NOMO-1 treated with DMSO at 0.1 percent for 48 hours (cell line): ENCODE measurements around the gene CRACR2A.

ENCODE experiments used
- DNase-seq: peaks from one replicate; lab custom pipeline; 2025; ENCODE audit not compliant: unreplicated experiment; lab: John Stamatoyannopoulos, UW

The CRACR2A gene

DNA sequence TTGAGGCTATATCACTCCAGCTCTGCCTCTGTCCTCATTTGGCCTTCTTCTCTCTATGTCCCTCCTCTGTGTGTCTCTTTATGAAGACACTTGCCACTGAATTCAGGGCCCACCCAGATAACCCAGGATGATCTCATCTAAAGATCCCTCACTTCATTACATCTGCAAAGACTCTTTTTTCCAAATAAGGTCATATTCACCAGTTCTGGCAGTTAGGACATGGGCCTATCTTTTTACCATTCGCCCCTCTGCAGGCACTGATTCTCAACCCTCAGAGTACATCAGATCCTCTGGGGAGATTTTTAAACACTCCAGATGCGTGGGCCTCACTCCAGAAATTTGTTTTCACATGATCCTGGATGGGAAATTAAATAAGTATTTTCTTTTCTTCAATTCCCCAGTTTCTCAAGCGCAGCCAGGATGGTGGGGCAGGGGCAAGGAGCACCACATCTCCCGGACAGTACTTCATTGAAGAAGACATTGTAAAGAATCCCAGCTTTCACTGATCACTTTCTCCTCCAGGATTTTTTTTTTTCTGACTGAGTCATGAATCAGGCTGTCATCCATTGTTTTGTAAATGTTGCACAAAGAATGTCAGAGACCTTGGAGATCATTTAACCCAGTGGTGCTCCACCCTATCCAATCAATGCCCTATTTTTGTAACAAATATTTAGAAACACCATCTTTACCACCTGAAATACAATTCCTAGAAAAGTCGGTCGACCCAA, 27.4 kb downstream of the CRACR2A start:
- no peak for DNase-seq

DNA sequence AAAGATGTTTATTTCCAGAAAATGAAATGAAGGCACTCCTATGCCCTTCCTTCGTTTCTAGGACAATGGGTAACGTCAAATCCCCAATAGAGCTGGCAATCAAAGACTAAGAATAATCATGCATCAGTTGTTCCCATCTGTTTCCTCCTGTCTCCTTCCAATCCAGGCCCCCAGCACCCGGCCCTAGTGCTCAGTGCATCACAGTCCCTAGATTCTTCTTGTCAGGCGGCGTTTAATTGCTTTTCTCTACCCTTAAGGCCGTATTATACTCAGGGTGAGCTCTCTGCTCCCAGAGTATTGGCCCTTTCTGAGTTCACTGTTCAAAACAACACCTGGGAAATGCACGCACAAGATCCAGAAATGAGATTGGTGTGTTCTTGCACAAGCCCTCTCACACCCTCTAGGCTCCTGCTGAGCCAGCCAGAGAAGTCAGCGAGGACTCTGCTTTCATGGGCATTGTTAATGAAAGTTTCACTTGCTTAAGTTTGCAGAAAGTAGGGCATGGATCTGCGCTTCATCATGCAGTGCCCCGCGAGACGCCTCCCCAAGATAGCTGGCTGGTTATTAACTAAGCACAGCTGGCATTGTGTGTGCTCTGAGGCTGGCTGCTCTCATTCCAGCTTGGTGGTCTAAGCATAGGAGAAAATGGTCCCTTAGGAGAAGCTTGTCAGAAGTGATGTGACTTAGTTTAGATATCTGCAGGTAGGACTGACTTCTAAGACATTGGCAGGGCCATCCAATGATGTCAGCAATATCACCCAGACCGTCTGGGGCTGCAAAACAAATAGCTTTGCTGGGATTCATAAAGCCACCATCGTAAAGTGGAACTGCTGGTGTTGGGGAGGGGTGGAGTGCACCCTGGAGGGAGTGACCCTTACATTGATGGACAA, 28.7 kb downstream of the CRACR2A start:
- no peak for DNase-seq

DNA sequence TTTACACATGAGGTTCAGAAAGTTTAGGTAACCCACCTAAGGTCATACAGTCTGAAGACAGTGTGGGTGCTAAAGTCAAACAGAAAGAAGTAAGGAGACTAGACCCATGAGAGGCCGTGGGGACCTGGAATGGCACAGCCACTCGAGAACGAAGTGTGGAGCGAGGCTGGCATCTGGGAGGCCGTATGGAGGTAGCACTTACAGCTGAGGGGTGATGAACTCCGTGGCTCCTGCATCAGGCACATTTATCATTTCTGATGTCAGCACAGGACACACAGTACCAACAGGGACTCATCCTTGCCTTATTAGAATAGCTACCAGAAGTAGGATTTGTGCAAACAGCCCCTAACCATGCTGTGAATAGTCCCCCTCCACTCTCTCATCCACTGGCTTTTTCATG, 30.5 kb downstream of the CRACR2A start:
- DNase-seq = no peak

DNA sequence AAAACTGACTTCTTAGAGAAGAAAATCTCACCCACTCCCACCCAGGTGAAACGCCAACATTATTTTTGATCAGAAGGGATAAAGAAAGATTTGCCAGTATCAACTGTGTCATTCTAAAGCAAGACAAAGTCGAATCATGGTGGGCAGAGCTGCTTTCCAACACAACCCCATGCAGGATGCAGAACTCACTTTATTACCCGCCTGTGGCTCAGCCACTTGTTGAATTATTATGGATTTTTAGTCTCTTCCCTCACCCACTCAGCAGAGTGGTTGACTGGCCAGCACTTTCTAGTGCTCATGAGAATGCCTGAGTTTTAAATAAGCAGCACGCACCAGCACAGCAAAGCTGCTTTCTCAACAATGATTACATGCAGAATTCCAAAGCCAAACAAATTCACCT, 32.1 kb downstream of the CRACR2A start:
- DNase-seq = no peak

DNA sequence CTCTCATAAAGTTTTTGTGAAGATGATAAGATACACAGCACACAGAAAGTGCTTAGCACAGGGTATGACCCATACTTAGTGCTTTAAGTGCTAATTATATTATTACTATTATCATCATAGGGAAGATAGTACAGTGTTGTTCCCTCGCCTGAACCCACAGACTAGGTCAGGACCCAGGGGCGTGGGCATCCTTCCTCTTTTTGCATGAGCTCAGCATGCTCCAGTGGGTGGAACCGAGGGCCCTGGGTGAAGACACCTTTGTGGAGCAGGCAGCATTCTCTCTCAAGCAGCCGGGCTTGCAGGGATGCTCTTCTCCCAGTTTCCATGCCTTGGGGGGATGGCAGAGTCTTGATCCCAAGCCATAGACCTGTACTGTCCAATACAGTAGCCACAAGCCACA, 34.8 kb downstream of the CRACR2A start:
- DNase-seq = peak; percentile 67

DNA sequence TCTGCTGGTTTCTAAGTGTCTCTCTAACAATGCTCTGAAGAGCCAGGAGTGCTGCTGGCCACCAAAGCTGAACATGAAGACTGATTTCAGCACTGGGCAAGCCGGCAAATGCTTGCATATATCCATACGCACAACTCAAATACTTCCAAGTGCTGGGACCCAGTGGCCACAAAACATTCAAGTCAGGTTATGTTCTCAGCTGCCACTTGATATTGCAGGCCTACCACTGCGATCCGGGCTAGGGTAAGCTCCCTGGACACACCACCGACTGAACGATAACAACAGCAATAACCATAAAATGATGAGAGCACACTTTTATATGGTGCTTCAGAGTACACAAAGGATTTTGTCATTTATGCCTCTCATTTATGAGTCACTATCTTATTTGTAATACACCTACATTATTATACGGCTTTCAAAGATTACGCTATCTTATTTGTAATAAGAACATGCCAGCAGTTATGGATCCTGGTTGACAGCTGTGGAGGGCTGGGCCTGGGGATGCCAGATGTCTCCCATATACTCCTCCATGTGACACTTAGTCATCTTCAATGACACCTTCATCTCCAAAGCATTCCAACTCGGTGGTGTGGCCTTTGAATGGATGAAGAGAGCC, 35.5 kb downstream of the CRACR2A start:
- DNase-seq = no peak

DNA sequence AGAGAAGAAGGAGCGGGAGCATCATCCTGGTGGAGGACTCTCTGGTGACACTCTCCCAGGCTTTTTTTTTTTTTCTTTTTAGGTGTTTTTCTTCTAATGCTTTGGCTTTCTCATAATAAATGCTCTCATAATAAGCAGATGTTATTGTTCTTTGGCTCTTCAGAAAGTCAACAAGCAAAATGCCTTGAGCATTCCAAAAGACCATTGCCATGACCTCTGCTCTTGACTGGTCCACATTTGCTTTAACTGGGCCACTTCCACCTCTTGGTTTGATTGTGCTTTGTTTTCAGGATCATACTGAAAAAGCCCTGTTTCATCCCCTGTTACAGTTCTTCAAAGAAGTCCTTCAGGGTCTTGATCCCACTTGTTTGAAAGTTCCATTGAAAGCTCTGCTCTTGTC, 36.9 kb downstream of the CRACR2A start:
- no peak for DNase-seq

DNA sequence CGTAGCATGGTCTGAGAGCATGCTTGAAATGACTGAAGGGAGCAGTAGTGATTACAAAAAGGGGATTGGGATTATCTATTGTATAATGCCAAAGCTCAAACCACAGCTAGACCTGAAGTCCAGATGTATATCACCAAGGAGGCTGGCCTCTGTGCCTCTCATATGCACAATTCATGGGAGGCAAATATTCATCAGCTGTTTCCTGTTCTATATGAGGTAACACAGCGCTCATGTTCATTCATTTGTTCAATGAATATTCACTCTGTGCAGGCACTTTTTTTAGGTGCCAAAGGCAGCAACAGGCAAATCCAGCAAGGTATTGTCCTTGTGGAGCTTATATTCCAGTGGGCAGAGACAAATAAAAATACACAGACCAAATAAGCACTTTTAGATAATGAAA, 39.0 kb downstream of the CRACR2A start:
- DNase-seq = no peak

DNA sequence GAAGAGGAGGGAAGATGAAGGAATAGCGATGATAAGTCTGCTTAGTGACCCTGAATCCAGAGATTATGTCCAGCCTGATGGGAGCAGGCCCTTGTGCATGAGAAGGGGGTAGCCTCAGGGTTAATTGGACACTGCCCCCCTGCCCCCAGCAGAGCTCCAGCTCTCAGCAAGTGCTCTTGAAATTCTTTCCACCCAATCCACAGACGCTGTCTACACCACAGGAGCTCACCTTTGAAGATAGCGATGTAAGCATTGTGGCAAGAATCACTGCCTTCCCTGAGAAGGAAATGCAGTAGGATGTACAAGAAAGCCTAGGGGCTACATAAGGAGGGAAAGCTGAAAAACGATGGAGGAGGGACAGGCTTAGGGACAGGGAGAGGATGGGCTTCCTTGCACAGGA, 39.4 kb downstream of the CRACR2A start:
- DNase-seq = no peak

DNA sequence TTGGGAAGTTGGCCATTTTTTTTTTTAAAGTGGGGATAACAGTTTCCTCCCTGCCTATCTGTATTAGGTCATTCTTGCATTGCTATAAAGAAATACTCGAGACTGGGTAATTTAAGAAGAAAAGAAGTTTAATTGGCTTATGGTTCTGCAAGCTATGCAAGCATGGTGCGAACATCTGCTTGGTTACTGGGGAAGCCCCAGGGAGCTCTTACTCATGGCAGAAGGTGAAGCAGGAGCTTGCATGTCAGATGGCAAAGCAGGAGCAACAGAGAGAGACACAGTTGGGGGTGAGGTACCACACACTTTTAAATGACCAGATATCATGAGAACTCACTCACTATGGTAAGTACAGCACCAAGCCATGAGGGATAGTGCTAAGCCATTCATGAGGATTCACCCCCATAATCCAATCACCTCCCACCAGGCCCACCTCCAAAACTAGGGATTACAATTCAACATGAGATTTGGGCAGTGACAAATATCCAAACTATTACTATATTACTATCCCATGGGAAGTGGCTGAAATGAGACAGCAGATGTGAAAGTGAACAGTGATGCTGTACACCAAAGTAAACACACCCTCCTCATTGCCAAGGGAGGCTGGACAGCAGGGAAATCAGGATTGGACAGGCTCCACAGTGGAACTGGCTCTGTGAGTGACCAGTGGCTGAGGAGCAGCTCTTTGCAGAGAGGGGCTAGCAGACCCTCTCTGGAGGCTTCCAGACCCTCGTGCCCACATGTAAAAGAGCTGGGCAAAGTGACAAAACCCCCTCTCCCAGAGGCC, 40.5 kb downstream of the CRACR2A start:
- no peak for DNase-seq

DNA sequence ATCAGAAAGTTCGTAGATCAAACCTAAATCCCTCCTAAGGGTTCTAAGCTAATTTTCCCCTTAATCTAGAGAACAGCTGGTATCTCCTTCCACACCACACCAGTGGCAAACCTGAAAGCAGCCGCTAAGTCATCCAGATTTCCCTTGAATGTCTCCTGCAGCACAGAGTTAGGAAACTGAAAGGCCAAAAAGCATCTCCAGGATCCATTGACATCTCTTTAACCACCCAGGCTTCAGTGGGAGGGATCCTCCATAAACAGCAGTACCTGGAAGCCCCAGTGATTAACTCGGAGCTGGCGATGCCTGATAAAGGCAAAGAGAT, 47.6 kb downstream of the CRACR2A start:
- no peak for DNase-seq

DNA sequence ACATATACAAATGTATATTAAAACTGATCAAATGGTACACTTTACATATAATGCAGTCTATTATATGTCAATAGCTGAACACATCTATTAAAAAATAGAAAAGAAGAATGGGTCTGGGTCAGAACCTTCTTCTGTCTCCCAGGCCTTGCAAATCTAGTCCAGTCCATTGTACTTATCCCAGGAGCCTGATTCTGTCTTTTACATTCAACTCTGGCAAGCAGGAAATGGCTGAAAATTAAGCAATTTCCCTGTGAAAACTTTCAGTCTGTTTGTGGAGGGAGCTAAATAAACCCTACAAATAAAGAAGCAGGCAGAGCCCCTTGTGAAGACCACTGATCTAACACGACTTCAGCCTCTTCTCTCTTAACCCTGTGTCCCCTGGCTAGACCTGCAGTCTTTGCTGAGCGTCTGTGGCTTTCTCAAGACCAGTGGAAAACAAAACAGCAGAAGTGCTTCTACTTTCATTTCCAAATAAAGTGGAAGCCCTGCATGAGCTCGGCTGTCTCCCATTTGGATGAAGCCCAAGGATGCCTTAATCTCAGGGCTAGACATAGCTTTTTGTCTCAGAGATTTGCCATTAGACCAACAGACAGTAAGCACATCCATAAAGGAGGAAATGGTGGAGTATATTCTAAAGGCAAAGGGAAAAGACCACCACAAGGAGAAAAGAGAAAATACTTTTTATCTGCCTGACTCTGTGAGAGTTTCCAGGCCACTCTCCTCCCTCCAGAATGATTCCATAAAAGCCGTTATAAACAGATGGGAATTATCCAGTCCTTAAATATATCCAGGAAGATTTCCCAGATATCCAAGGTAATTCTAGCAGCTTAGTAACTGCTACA, 48.2 kb downstream of the CRACR2A start:
- DNase-seq = peak; percentile 26

DNA sequence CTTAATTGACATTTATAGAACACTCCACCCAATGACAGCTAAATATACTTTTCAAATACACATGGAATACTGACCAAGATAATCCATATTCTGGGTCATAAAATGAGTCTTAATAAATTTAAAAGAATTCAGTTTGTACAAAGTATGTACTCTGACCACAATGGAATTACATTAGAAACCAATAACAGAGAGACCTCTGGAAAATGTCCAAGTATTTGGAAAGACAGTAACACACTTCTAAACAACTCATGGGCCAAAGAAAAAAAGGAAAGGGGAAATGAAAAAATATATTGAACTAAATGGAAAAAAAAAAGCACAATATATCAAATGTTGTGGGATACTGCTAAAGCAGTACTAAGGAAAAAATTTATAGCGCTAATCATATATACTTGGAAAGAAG, 52.0 kb downstream of the CRACR2A start:
- no peak for DNase-seq

DNA sequence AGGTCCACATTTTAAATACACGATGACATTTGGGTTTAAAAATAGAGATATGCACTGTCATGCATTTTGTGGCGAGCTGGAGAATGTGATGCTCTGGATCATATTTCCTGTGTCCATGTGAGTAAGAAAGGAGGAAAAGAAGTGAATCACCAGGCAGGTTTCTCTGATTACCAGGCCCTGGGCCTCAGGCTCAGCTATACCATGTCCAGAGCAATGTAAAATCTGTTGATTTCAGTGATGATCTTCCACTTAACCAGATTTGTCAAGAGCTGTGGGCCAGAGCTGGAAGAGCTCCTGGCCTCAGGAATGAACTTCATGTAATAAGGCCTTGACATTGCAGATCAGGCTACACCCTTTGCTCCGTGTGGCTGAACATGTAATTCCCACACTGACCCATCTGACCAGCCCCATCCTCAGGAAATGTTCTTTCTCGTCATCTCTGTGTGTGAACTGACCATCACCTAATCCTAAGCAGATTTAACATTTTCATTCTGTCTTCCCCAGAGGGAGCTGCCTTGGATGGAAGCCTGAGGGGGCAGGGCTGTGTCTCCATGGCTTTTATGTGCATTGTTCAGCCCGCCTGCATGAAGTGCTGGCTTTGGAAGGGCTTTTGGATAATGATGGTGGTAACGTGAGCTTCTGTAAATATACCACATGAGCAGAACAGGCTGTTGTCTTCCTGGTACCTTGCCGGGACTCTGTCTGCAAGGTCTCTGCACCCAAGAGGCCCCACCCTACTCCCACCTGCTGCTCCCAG, 54.5 kb downstream of the CRACR2A start:
- DNase-seq = no peak

DNA sequence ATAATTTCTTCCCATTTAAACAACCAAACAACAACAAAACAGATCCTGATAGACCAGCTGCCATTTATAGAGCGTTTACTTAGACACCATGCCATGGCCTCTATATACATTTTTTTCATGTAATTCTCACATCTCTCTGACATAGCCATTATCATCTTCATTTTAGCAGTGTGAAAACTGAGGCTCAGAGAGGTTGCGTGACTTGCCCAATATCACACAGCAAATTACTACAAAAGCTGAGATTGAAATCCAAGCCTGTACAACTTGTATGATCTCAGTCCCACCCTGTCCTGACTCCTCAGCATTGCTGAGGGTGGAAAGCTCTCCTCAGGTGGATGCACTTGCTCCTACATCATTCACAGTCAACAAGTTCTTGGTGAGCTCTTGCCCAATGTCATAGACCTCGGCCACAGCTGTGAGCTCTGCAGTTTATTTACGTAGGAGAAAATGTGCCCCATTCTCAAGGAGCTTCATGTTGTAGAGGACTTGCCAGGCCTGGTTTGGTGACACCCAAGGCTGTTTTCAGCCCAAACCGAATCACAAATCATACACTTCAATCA, 55.5 kb downstream of the CRACR2A start:
- no peak for DNase-seq

DNA sequence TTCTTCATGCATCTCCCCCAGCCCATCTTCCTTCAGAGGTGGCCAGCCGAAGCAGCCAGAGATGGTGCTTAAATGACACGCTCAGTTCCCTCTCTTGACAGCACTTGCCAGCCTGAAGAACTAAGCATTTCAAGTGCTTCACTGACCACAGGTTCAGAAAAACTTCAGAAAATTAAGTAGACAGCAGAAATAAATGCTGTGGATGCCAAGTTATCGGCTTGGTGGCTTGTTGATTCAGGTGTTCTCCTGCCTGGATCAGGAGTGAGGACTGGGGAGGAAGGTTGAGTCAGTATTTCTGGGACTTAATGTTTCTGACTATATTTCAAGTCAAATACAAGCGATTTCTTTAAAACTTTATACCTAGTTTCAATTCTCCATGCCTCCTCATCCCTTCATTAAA, 58.2 kb downstream of the CRACR2A start:
- DNase-seq = no peak

DNA sequence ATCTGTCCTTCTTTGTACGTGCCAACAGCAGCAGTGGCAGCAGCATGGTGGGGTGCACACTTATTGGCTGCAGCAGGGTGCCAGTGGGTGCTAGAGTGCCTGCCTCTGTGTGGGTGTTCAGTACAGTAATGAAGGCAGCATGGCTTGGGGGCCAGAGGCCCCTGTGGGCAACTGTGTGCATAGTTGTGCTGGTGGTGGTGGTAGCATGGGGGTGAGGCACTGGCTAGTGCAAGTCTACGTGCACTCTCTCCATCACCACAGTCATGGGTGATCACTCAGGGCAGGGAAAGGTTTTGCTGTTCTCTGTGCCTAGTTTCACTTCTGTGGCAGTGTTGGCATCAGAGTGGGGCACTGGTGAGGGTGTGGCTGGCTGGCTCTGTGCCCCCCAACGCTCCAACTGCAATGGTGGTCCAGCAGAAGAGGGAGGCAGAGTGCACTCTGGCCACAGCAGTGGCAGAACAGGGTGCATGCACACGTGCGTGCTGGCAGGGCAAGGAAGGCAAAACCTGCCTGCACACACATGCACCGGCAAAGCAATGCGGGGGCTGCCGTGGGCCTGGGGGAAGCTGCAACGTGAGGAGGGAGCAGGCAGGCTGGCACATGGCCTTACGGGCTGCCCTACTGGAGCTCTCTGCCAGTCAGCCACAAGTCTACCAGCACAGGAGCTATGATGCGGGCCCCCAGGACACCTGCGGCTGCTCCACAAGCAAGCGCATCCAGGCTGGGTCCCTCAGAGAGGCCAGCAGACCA, 60.1 kb downstream of the CRACR2A start:
- DNase-seq = no peak

DNA sequence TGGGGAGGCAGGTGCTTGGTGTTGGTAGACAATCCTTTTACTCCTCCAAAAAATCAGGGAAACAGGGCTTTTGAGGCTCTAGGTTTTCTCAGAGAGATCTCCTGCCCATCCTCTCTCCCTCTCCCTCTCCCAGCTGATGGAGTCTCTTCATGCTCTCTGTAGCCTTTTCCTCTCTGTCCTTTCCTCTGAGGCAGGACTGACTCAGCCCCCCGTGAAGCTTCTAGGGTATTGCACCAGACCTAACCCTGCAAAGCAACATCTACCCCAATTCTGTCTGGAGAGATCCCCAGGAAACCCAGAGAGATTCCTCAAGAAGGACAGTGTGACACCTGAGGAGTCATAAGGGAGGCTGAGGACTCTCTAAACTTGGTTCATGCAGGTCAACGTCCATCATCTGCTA, 66.4 kb downstream of the CRACR2A start:
- DNase-seq = no peak

DNA sequence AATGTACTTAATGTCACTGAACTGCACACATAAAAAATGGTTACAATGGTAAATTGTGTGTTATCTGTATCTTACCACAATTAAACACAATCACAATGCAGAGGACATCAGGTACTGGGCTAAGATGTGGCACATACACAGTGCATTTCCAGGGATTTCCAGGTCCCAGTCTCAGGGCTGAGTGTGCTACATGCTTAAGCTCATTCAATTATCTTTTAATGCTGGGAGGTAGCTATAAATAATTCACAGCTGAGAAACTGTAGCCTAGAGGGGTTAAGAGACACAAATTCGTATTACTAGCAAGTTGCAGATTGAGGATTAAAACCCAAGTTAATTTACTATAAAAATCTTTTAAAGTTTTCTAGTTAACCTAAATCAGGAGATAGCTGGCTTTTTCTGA, 67.1 kb downstream of the CRACR2A start:
- DNase-seq = no peak
